Transverse colon (tissue), 4 donors: ENCODE measurements around the gene SLAMF7. TPM values are rescaled to one million over a fixed set of nuclear protein-coding genes. Genes with fewer than 3 reads are reported as not detected.
A peak's percentile ranks its signal among the peaks of the same experiment; 100 is the strongest.
"Not testable (repeated sequence)": the region's sequence is repeated elsewhere in the genome, so short reads cannot be mapped to it uniquely, and the experiment has no call there.

ENCODE experiments used
- DNase-seq: peaks from one replicate; pipeline ENCODE4 v3.0.0-alpha.2; 2019
- H3K27ac ChIP-seq, 4 donors: fragments of 200-600 bp; sonication (generic); 2 replicates each; pipeline ENCODE4 v1.5.1; 2016 to 2018; ENCODE audit warnings: inconsistent platforms in 4 of 4
- H3K27me3 ChIP-seq: fragments of 200-600 bp; sonication (generic); 2 replicates; pipeline ENCODE4 v1.5.1; 2017; ENCODE audit warnings: inconsistent platforms
- H3K36me3 ChIP-seq, 4 donors: fragments of 200-600 bp; sonication (generic); 2 replicates each; pipeline ENCODE4 v1.5.1; 2017 to 2019; ENCODE audit warnings: inconsistent platforms in 4 of 4
- H3K4me1 ChIP-seq, 4 donors: fragments of 200-600 bp; sonication (generic); 2 replicates each; pipeline ENCODE4 v1.5.1; 2017 to 2020; ENCODE audit warnings: inconsistent platforms in 4 of 4
- H3K4me3 ChIP-seq, 4 donors: fragments of 200-600 bp; sonication (generic); 1 replicate in 1 of 4; 2 replicates in 3 of 4; pipeline versions ENCODE4 v1.5.1 to v1.6.1; 2017 to 2019; ENCODE audit warnings: inconsistent platforms in 4 of 4
- H3K9me3 ChIP-seq, 2 donors: fragments of 200-600 bp; sonication (generic); 2 replicates each; pipeline ENCODE4 v1.5.1; 2017 to 2019; ENCODE audit warnings: inconsistent platforms in 2 of 2
- CTCF ChIP-seq, 5 experiments: fragments of 200-600 bp in 3 of 5; fragments of 450-650 bp in 2 of 5; sonication (generic) in 3 of 5; IDR thresholded peaks; 1 replicate in 2 of 5; 2 replicates in 3 of 5; pipeline ENCODE4 v1.5.1; 2016 to 2017; ENCODE audit warnings: antibody characterized with exemption in 5 of 5, inconsistent platforms in 3 of 5, mild to moderate bottlenecking in 2 of 5, moderate library complexity in 1 of 5
- EP300 ChIP-seq: sonication (generic); formaldehyde crosslinking; IDR thresholded peaks from one replicate; pipeline ENCODE4 v1.6.1; 2017; ENCODE audit warnings: antibody characterized with exemption, low read depth
- POLR2A ChIP-seq: fragments of 450-650 bp; IDR thresholded peaks from one replicate; pipeline ENCODE4 v1.6.1; 2016; ENCODE audit warnings: antibody characterized with exemption, mild to moderate bottlenecking, moderate library complexity
- POLR2AphosphoS5 ChIP-seq, 3 donors: sonication (generic); formaldehyde crosslinking; IDR thresholded peaks; one replicate each; pipeline ENCODE4 v1.6.1; 2016; ENCODE audit warnings: antibody characterized with exemption in 3 of 3
- WGBS, 2 donors: methylation state at CpG; one replicate each; pipeline ENCODE4 v1.1.5; 2018; ENCODE audit warnings: low coverage in 1 of 2; 5-methylcytosine and 5-hydroxymethylcytosine counted together
- in situ Hi-C, 4 donors: fragments of 200-750 bp; cut with MboI; loops; one replicate each; pipeline versions ENCODE4 v1.15.0 to v1.15.1; 2017; ENCODE audit warnings: low sequenced_read_pairs in 3 of 4, low pct_ligation_motif_present in 1 of 4, low pct_unique_long_range_greater_than_20kb in 1 of 4
- intact Hi-C: fragments of 100-400 bp; cut with DNase I; formaldehyde crosslinking; loops from one replicate; pipeline ENCODE4 v1.15.1; 2023; ENCODE audit warnings: low total_unique reads
- total RNA-seq, 4 donors: library from RNA; depleted of rRNA; stranded (reverse); fragments of >200 nt; gene quantifications; one replicate each; pipeline ENCODE4 v1.1.0, GENCODE V29; 2016

Gene SLAMF7, protein sequence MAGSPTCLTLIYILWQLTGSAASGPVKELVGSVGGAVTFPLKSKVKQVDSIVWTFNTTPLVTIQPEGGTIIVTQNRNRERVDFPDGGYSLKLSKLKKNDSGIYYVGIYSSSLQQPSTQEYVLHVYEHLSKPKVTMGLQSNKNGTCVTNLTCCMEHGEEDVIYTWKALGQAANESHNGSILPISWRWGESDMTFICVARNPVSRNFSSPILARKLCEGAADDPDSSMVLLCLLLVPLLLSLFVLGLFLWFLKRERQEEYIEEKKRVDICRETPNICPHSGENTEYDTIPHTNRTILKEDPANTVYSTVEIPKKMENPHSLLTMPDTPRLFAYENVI
- 10 to 100 TPM in 1 of 4 donors, 1 to 10 TPM in 1, under 1 TPM in 1, not detected in 1; 0.20 to 15.4 (median 2.7) TPM for total RNA-seq

- WGBS, 2 donors = 68 to 71% methylated on average over 5 of the region's 5 CpGs
- in situ Hi-C loops (loop anchor here in 2 of 4 donors (25.0 kb wide), 1 partner anchor 223 kb away; the partner anchor contains the start of gene ITLN2 (in 2 of the 2)), intact Hi-C loops (no loop called here)
- peak within 1 kb of the TSS; percentile 13 to 62 (median 42) for H3K27ac ChIP-seq
- DNase-seq = peak; percentile 42
- H3K27me3 ChIP-seq = no peaks in the 10 kb centered on the region
- peak within 1 kb of the TSS in 2 of 4 donors; percentile 9 to 26 for H3K4me3 ChIP-seq
- no peaks in the 10 kb centered on the region for H3K36me3 ChIP-seq
- TF ChIP-seq CTCF (IDR thresholded peaks at IDR 0.05) = no peak
- TF ChIP-seq POLR2AphosphoS5 (IDR thresholded peaks at IDR 0.05) = peak in 2 of 3 donors; percentile 45 to 67
- no peaks in the 10 kb centered on the region for H3K9me3 ChIP-seq
- H3K4me1 ChIP-seq = no peaks in the 10 kb centered on the region
These were observed at the start of gene SLAMF7 for GRCh38 chr1:160739098-160739511. Gene SLAMF7, plus strand, starts transcription at chr1:160739247. Its CDS starts 55 bp downstream, at chr1:160739302.

DNA sequence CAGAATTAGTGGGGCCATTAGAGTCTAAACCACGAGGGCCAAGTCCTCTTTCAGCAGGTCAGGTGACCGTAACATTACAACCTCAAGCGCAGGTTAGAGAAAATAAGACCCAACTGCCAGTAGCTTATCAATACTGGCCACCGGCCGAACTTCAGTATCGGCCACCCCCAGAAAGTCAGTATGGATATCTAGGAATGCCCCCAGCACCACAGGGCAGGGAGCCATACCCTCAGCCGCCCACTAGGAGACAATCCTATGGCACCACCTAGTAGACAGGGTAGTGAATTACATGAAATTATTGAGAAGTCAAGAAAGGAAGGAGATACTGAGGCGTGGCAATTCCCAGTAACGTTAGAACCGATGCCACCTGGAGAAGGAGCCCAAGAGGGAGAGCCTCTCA, 46.7 kb upstream of the SLAMF7 start:
- in situ Hi-C loops, DNase-seq, intact Hi-C loops, H3K4me1 ChIP-seq, H3K4me3 ChIP-seq, H3K27ac ChIP-seq, H3K9me3 ChIP-seq, H3K36me3 ChIP-seq, H3K27me3 ChIP-seq: not testable (repeated sequence)
- 48 to 79% methylated on average over 4 to 10 of the region's 10 CpGs for WGBS, 2 donors
- peak in 1 of 5 experiments; percentile 19 for TF ChIP-seq CTCF (IDR thresholded peaks at IDR 0.05)

GRCh38 chr1:160702100-160702499, 36.9 kb upstream of the SLAMF7 start:
- Histone ChIP-seq H3K27ac (no peak overlapping the region), H3K27me3 (no peaks in the 10 kb centered on the region), H3K9me3 (no peaks in the 10 kb centered on the region), H3K4me3 (no peak overlapping the region), H3K36me3 (no peaks in the 10 kb centered on the region), H3K4me1 (no peaks in the 10 kb centered on the region)
- no peak for DNase-seq
- TF ChIP-seq POLR2AphosphoS5 (IDR thresholded peaks at IDR 0.05) (no peak), CTCF (IDR thresholded peaks at IDR 0.05) (no peak), EP300 (no peak), POLR2A (no peak)
- 82 to 84% methylated on average over 5 of the region's 5 CpGs for WGBS, 2 donors
- intact Hi-C loops (no loop called here), in situ Hi-C loops (no loop called here)

DNA sequence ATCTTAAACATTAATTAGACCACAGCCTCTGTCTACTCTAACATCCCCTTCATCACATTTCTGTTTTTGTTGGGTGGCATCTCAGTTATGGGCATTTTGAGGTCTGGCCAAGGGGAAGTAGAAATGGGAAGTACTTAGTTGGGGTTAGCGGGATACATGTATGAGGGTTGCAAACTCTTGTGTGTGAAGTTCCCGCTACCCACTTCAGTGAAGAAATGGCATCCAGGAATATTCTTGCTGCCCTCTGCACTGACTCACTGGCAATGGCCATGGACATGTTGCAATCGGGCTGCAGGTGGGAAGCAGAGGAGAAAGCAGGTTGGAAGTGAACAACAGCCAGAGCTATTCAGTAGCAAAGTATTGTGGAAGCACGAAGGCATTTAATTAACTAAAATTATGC, 34.8 kb upstream of the SLAMF7 start:
- Histone ChIP-seq H3K36me3 (no peaks in the 10 kb centered on the region), H3K4me3 (no peak overlapping the region), H3K27me3 (no peaks in the 10 kb centered on the region), H3K27ac (no peak overlapping the region), H3K4me1 (no peaks in the 10 kb centered on the region), H3K9me3 (no peaks in the 10 kb centered on the region)
- intact Hi-C loops (no loop called here), in situ Hi-C loops (no loop called here)
- WGBS, 2 donors = 77 to 89% methylated on average over 3 to 4 of the region's 4 CpGs
- no peak for TF ChIP-seq CTCF (IDR thresholded peaks at IDR 0.05)
- no peak for TF ChIP-seq EP300
- TF ChIP-seq POLR2A = no peak
- TF ChIP-seq POLR2AphosphoS5 (IDR thresholded peaks at IDR 0.05) = no peak
- DNase-seq = no peak

- H3K27ac ChIP-seq, H3K4me3 ChIP-seq, H3K4me1 ChIP-seq, DNase-seq, H3K27me3 ChIP-seq, in situ Hi-C loops, intact Hi-C loops, H3K36me3 ChIP-seq, H3K9me3 ChIP-seq: not testable (repeated sequence)
- WGBS, 2 donors = 67 to 70% methylated on average over 3 of the region's 3 CpGs
These were observed 33.8 kb upstream of the SLAMF7 start for GRCh38 chr1:160705212-160705621.
